Measurements from ENCODE around the gene CKLF.

DNA sequence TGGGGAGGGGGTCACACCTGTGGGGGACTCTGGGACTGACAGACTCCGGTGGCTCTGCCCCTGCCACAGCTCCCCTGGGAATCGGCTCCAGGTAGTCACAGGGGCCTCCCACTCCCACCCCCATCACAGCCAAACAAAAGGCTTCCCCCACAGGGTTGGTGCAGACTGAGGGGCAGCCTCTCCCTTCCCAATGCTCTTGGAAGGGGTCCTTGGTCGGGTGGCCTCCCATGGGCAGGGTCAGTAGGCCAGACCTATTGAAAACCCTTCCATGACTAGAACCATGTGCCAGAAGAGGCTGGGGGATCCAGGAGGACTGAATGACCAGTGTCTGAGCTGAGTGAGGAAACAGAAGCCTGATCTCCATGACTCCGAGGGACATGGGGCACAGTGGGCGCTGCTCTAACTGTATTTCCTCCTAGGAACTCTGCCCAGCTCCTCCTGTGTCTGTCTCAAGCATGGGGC, 31.1 kb upstream of the CKLF start:
- TF ChIP-seq, protein P1, sequence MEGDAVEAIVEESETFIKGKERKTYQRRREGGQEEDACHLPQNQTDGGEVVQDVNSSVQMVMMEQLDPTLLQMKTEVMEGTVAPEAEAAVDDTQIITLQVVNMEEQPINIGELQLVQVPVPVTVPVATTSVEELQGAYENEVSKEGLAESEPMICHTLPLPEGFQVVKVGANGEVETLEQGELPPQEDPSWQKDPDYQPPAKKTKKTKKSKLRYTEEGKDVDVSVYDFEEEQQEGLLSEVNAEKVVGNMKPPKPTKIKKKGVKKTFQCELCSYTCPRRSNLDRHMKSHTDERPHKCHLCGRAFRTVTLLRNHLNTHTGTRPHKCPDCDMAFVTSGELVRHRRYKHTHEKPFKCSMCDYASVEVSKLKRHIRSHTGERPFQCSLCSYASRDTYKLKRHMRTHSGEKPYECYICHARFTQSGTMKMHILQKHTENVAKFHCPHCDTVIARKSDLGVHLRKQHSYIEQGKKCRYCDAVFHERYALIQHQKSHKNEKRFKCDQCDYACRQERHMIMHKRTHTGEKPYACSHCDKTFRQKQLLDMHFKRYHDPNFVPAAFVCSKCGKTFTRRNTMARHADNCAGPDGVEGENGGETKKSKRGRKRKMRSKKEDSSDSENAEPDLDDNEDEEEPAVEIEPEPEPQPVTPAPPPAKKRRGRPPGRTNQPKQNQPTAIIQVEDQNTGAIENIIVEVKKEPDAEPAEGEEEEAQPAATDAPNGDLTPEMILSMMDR (IDR thresholded peaks at IDR 0.05) = no peak
- TF ChIP-seq POLR2A (IDR thresholded peaks at IDR 0.05) (no peak), POLR2AphosphoS5 (IDR thresholded peaks at IDR 0.05) (no peak)
